Esophagus squamous epithelium (tissue), 5 donors: ENCODE measurements around the gene KCNMB1. TPM values are rescaled to one million over a fixed set of nuclear protein-coding genes. Genes with fewer than 3 reads are reported as not detected.

Experiments
- DNase-seq: peaks from one replicate; lab custom pipeline; 2025; lab: John Stamatoyannopoulos, UW
- H3K27ac ChIP-seq, 4 donors: fragments of 200-600 bp; sonication (generic); one replicate each; pipeline ENCODE4 v1.5.1; 2016 to 2019; ENCODE audit warnings: mild to moderate bottlenecking in 1 of 4
- H3K27me3 ChIP-seq, 4 donors: fragments of 200-600 bp; sonication (generic); 1 replicate in 3 of 4; 2 replicates in 1 of 4; pipeline versions ENCODE4 v1.5.1 to v1.6.0; 2017 to 2021; ENCODE audit warnings: antibody characterized with exemption in 1 of 4
- H3K36me3 ChIP-seq, 3 donors: fragments of 200-600 bp; sonication (generic); one replicate each; pipeline ENCODE4 v1.5.1; 2016 to 2019
- H3K4me1 ChIP-seq, 3 donors: fragments of 200-600 bp; sonication (generic); one replicate each; pipeline ENCODE4 v1.5.1; 2017 to 2019
- H3K4me3 ChIP-seq, 4 donors: fragments of 200-600 bp; sonication (generic); 1 replicate in 3 of 4; 2 replicates in 1 of 4; pipeline ENCODE4 v1.5.1; 2016 to 2019; ENCODE audit warnings: mild to moderate bottlenecking in 2 of 4, moderate library complexity in 1 of 4
- H3K9me3 ChIP-seq, 3 donors: fragments of 200-600 bp; sonication (generic); one replicate each; pipeline ENCODE4 v1.5.1; 2016 to 2019
- CTCF ChIP-seq, 6 experiments: fragments of 450-650 bp in 4 of 6; fragments of 200-600 bp in 2 of 6; sonication (generic) in 2 of 6; IDR thresholded peaks; one replicate each; pipeline ENCODE4 v1.5.1; 2016 to 2019; ENCODE audit warnings: antibody characterized with exemption in 6 of 6, mild to moderate bottlenecking in 4 of 6, moderate library complexity in 4 of 6
- POLR2A ChIP-seq, 4 donors: fragments of 450-650 bp; IDR thresholded peaks; one replicate each; pipeline ENCODE4 v1.6.1; 2017; ENCODE audit warnings: antibody characterized with exemption in 4 of 4, mild to moderate bottlenecking in 4 of 4, moderate library complexity in 3 of 4
- WGBS, 2 donors: methylation state at CpG; one replicate each; pipeline ENCODE4 v1.1.5; 2018; 5-methylcytosine and 5-hydroxymethylcytosine counted together
- intact Hi-C: fragments of 100-400 bp; cut with DNase I; formaldehyde crosslinking; loops from one replicate; pipeline ENCODE4 v1.15.0; 2022
- total RNA-seq, 4 donors: library from RNA; depleted of rRNA; stranded (reverse); fragments of >200 nt; gene quantifications; one replicate each; pipeline ENCODE4 v1.1.0, GENCODE V29; 2016
- donor health status: DM: yes; HTN: yes; CAD: no.

The KCNMB1 gene
- total RNA-seq, 4 donors from 2014 or later: 0.38 to 9.3 (median 2.4) TPM

GRCh38 chr5:170411100-170411499 is 21.9 kb upstream of the KCNMB1 start:
- TF ChIP-seq CTCF (IDR thresholded peaks at IDR 0.05) (no peak), POLR2A (IDR thresholded peaks at IDR 0.05) (no peak)
- DNase-seq: no peak
- no peaks in the 10 kb centered on the region for H3K27me3 ChIP-seq
- no peak overlapping the region for H3K27ac ChIP-seq
- no peak overlapping the region for H3K4me3 ChIP-seq
- intact Hi-C loops: loop anchor here (10.0 kb wide), 1 partner anchor 146 kb away; no protein-coding TSS in a partner anchor
- no peaks in the 10 kb centered on the region for H3K9me3 ChIP-seq
- no peaks in the 10 kb centered on the region for H3K36me3 ChIP-seq
- peaks cover 0 to 6% (median 0%) of the 10 kb centered on the region in 3 donors for H3K4me1 ChIP-seq
- WGBS, 2 donors: 83 to 97% methylated on average over 3 of the region's 3 CpGs

- Histone ChIP-seq H3K27me3 (no peaks in the 10 kb centered on the region), H3K27ac (no peak overlapping the region), H3K4me3 (no peak overlapping the region), H3K9me3 (no peaks in the 10 kb centered on the region), H3K4me1 (peaks cover 0 to 6% (median 0%) of the 10 kb centered on the region in 3 donors), H3K36me3 (no peaks in the 10 kb centered on the region)
- whole genome bisulfite sequencing, 2 donors: 84 to 85% methylated on average over 2 of the region's 2 CpGs
- intact Hi-C loops: loop anchor here (10.0 kb wide), 1 partner anchor 146 kb away; no protein-coding TSS in a partner anchor
- no peak for TF ChIP-seq POLR2A (IDR thresholded peaks at IDR 0.05)
- TF ChIP-seq CTCF (IDR thresholded peaks at IDR 0.05): no peak
- DNase-seq: no peak
These were observed 21.2 kb upstream of the KCNMB1 start for GRCh38 chr5:170410401-170410800.

GRCh38 chr5:170408877-170409660 is 19.9 kb upstream of the KCNMB1 start:
- Histone ChIP-seq H3K4me3 (no peak overlapping the region), H3K36me3 (no peaks in the 10 kb centered on the region), H3K27ac (no peak overlapping the region), H3K27me3 (no peaks in the 10 kb centered on the region), H3K4me1 (peaks cover 0 to 6% (median 0%) of the 10 kb centered on the region in 3 donors), H3K9me3 (no peaks in the 10 kb centered on the region)
- 47 to 71% methylated on average over 4 to 5 of the region's 7 CpGs for WGBS, 2 donors
- intact Hi-C loops: no loop called here
- no peak for DNase-seq
- TF ChIP-seq POLR2A (IDR thresholded peaks at IDR 0.05) (no peak), CTCF (IDR thresholded peaks at IDR 0.05) (no peak)

GRCh38 chr5:170408226-170408625 is 19.1 kb upstream of the KCNMB1 start:
- intact Hi-C loops: no loop called here
- Histone ChIP-seq H3K9me3 (no peaks in the 10 kb centered on the region), H3K27ac (no peak overlapping the region), H3K4me3 (no peak overlapping the region), H3K27me3 (no peaks in the 10 kb centered on the region), H3K4me1 (peaks cover 0 to 6% (median 0%) of the 10 kb centered on the region in 3 donors), H3K36me3 (no peaks in the 10 kb centered on the region)
- TF ChIP-seq POLR2A (IDR thresholded peaks at IDR 0.05) (no peak), CTCF (IDR thresholded peaks at IDR 0.05) (no peak)
- DNase-seq: no peak
- whole genome bisulfite sequencing, 2 donors: 42 to 46% methylated on average over 6 of the region's 6 CpGs

- intact Hi-C loops: no loop called here
- H3K36me3 ChIP-seq: no peaks in the 10 kb centered on the region
- no peak for TF ChIP-seq POLR2A (IDR thresholded peaks at IDR 0.05)
- no peaks in the 10 kb centered on the region for H3K27me3 ChIP-seq
- no peaks in the 10 kb centered on the region for H3K9me3 ChIP-seq
- H3K4me1 ChIP-seq: peaks cover 0 to 6% (median 0%) of the 10 kb centered on the region in 3 donors
- WGBS, 2 donors: 88 to 100% methylated on average over 3 to 4 of the region's 6 CpGs
- H3K27ac ChIP-seq: no peak overlapping the region
- H3K4me3 ChIP-seq: no peak overlapping the region
- DNase-seq: no peak
These were observed 17.9 kb upstream of the KCNMB1 start for GRCh38 chr5:170407062-170407461.
